ENCODE data around the gene DEGS2.
"Not testable (repeated sequence)": the region's sequence is repeated elsewhere in the genome, so short reads cannot be mapped to it uniquely, and the experiment has no call there.

DNA sequence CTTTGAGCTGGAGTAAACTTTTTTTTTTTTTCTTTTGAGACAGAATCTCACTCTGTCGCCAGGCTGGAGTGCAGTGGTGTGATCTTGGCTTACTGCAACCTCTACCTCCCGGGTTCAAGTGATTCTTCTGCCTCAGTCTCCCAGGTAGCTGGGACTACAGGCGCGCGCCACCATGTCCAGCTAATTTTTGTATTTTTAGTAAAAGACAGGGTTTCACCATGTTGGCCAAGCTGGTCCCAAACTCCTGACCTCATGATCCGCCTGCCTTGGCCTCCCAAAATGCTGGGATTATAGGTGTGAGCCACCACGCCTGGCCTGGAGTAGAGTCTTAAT lies 45.4 kb upstream of the DEGS2 start:
- TF ChIP-seq, protein P1, sequence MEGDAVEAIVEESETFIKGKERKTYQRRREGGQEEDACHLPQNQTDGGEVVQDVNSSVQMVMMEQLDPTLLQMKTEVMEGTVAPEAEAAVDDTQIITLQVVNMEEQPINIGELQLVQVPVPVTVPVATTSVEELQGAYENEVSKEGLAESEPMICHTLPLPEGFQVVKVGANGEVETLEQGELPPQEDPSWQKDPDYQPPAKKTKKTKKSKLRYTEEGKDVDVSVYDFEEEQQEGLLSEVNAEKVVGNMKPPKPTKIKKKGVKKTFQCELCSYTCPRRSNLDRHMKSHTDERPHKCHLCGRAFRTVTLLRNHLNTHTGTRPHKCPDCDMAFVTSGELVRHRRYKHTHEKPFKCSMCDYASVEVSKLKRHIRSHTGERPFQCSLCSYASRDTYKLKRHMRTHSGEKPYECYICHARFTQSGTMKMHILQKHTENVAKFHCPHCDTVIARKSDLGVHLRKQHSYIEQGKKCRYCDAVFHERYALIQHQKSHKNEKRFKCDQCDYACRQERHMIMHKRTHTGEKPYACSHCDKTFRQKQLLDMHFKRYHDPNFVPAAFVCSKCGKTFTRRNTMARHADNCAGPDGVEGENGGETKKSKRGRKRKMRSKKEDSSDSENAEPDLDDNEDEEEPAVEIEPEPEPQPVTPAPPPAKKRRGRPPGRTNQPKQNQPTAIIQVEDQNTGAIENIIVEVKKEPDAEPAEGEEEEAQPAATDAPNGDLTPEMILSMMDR (IDR thresholded peaks at IDR 0.05; ENCODE audit: low read length) = not testable (repeated sequence)
- not testable (repeated sequence) for TF ChIP-seq EZH2phosphoT487 (IDR thresholded peaks at IDR 0.05; ENCODE audit: low read length); EZH2 (optimal IDR thresholded peaks at IDR 0.05; ENCODE audit: low read depth, low read length)
